DND-41 (cell line): Measurements from ENCODE around the gene ATP6V0D1.

Experiments used
- CTCF ChIP-seq: IDR thresholded peaks from 2 replicates; pipeline ENCODE4 v1.5.1; 2012; ENCODE audit warnings: borderline replicate concordance, low read length, moderate library complexity, mild to moderate bottlenecking; ENCODE audit not compliant: poor library complexity, severe bottlenecking; ENCODE audit errors: extremely low read depth
- EZH2 ChIP-seq: IDR thresholded peaks from 3 replicates; pipeline ENCODE4 v1.6.1; 2012; ENCODE audit warnings: borderline replicate concordance, low read depth, mild to moderate bottlenecking, moderate library complexity, low read length, inconsistent platforms; ENCODE audit not compliant: severe bottlenecking

GRCh38 chr16:67406111-67406971 lies 74.6 kb downstream of the ATP6V0D1 start:
- TF ChIP-seq CTCF: no peak
- TF ChIP-seq EZH2: no peak
